RWPE1 (cell line): Measurements from ENCODE around the gene ARNT2.
"Not testable (repeated sequence)": the region's sequence is repeated elsewhere in the genome, so short reads cannot be mapped to it uniquely, and the experiment has no call there.

ENCODE experiments used
- CTCF ChIA-PET: fragments of 350-600 bp; sonication (Branson Sonifier 250); formaldehyde crosslinking; extraction: SDS; loops from one replicate; lab custom pipeline; 2021; lab: Yijun Ruan, JAX
- POLR2A ChIA-PET: fragments of 400-600 bp; formaldehyde crosslinking; extraction: SDS; loops from one replicate; lab custom pipeline; 2020; ENCODE audit warnings: antibody characterized with exemption; ENCODE audit not compliant: low non-redundant PET; lab: Yijun Ruan, JAX
- DNase-seq: peaks from one replicate; pipeline ENCODE4 v3.0.0; 2012; ENCODE audit warnings: low spot score
- H3K27ac ChIP-seq: fragments of 450-650 bp; 2 replicates; pipeline ENCODE4 v1.5.1; 2017
- TF ChIP-seq, protein P1 (sequence below): fragments of 450-650 bp; conservative IDR thresholded peaks from 2 replicates; pipeline ENCODE4 v1.5.1; 2017; ENCODE audit warnings: low read depth, mild to moderate bottlenecking

The ARNT2 gene

GRCh38 chr15:80379693-80380092 lies 24.5 kb upstream of the ARNT2 start:
- DNase-seq: no peak
- CTCF ChIA-PET: interaction anchor here (0.6 kb wide), 1 partner anchor 140 kb away, joined by 4 read pairs; no protein-coding TSS in a partner anchor
- TF ChIP-seq, protein P1, sequence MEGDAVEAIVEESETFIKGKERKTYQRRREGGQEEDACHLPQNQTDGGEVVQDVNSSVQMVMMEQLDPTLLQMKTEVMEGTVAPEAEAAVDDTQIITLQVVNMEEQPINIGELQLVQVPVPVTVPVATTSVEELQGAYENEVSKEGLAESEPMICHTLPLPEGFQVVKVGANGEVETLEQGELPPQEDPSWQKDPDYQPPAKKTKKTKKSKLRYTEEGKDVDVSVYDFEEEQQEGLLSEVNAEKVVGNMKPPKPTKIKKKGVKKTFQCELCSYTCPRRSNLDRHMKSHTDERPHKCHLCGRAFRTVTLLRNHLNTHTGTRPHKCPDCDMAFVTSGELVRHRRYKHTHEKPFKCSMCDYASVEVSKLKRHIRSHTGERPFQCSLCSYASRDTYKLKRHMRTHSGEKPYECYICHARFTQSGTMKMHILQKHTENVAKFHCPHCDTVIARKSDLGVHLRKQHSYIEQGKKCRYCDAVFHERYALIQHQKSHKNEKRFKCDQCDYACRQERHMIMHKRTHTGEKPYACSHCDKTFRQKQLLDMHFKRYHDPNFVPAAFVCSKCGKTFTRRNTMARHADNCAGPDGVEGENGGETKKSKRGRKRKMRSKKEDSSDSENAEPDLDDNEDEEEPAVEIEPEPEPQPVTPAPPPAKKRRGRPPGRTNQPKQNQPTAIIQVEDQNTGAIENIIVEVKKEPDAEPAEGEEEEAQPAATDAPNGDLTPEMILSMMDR: no peak
- POLR2A ChIA-PET: no interaction called here
- H3K27ac ChIP-seq: no peak overlapping the region

- POLR2A ChIA-PET: no interaction called here
Observed at GRCh38 chr15:80380154-80380553, 24.0 kb upstream of the ARNT2 start.

GRCh38 chr15:80382285-80382684 lies 21.9 kb upstream of the ARNT2 start:
- POLR2A ChIA-PET: no interaction called here
- CTCF ChIA-PET: interaction anchor here (0.6 kb wide), 1 partner anchor 20 kb away, joined by 3 read pairs; no protein-coding TSS in a partner anchor
- TF ChIP-seq, protein P1: no peak
- no peak for DNase-seq
- H3K27ac ChIP-seq: no peak overlapping the region

More at GRCh38 chr15:80380154-80380553, 24.0 kb upstream of the ARNT2 start:
- no peak for DNase-seq
- TF ChIP-seq, protein P1: no peak
- CTCF ChIA-PET: interaction anchor here (0.6 kb wide), 1 partner anchor 139 kb away, joined by 4 read pairs; no protein-coding TSS in a partner anchor
- H3K27ac ChIP-seq: no peak overlapping the region

DNA sequence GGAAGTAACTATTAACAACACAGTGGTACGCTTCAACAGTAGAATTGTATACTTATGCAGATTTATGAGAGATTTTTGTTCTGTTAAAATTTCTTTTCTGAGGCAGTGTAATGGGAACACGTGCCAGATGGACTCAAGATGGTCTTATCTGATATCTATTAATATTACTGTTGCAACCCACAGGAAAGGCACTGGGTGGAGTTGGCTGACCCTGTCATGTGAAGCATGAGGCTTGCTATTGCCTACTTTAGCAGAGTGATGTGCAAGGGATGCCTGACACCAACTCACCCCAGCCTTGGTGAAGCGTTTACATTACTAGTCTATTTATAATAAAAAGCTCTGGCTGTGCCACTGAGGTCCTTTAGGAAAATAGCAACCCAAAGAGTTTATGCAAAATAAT lies 19.8 kb upstream of the ARNT2 start:
- ChIA-PET CTCF (no interaction called here), POLR2A (no interaction called here)
- TF ChIP-seq, protein P1: no peak
- DNase-seq: no peak
- no peak overlapping the region for H3K27ac ChIP-seq

- no peak for DNase-seq
- TF ChIP-seq, protein P1: no peak
- POLR2A ChIA-PET: no interaction called here
- no peak overlapping the region for H3K27ac ChIP-seq
- CTCF ChIA-PET: interaction anchor here (0.6 to 0.9 kb wide), 2 partner anchors 17 to 37 kb away, joined by 4 read pairs; no protein-coding TSS in a partner anchor
Observed at GRCh38 chr15:80386151-80386550, 18.0 kb upstream of the ARNT2 start.

GRCh38 chr15:80388326-80388725 lies 15.9 kb upstream of the ARNT2 start:
- CTCF ChIA-PET: no interaction called here
- POLR2A ChIA-PET: no interaction called here
- DNase-seq: no peak
- no peak overlapping the region for H3K27ac ChIP-seq
- TF ChIP-seq, protein P1: no peak

GRCh38 chr15:80389370-80389769 lies 14.8 kb upstream of the ARNT2 start:
- no peak for DNase-seq
- ChIA-PET CTCF (no interaction called here), POLR2A (no interaction called here)
- no peak overlapping the region for H3K27ac ChIP-seq
- TF ChIP-seq, protein P1: no peak

DNA sequence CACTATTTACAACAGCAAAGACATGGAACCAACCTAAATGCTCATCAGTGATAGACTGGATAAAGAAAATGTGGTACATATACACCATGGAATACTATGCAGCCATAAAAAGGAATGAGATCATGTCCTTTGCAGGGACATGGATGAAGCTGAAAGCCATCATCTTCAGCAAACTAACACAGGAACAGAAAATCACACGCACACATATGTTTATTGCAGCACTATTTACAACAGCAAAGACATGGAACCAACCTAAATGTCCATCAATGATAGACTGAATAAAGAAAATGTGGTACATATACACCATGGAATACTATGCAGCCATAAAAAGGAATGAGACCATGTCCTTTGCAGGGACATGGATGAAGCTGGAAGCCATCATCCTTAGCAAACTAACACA lies 13.2 kb upstream of the ARNT2 start:
- POLR2A ChIA-PET, CTCF ChIA-PET, H3K27ac ChIP-seq, DNase-seq: not testable (repeated sequence)
